Testis (tissue), 3 donors: ENCODE results near the gene SNAI3. TPM values are rescaled to one million over a fixed set of nuclear protein-coding genes. Genes with fewer than 3 reads are reported as not detected.

Source experiments
- DNase-seq: peaks from one replicate; pipeline ENCODE4 v3.0.0-alpha.2; 2019
- H3K27ac ChIP-seq, 2 donors: fragments of 200-600 bp; sonication (generic); one replicate each; pipeline ENCODE4 v1.5.1; 2019
- H3K27me3 ChIP-seq: fragments of 200-600 bp; sonication (generic); one replicate; pipeline ENCODE4 v1.5.1; 2019
- H3K36me3 ChIP-seq: fragments of 200-600 bp; sonication (generic); one replicate; pipeline ENCODE4 v1.5.1; 2017; ENCODE audit warnings: low read depth; ENCODE audit errors: missing control alignments
- H3K4me1 ChIP-seq: fragments of 200-600 bp; sonication (generic); one replicate; pipeline ENCODE4 v1.5.1; 2019
- H3K4me3 ChIP-seq, 2 donors: fragments of 200-600 bp; sonication (generic); one replicate each; pipeline ENCODE4 v1.5.1; 2017 to 2019
- H3K9me3 ChIP-seq: fragments of 200-600 bp; sonication (generic); one replicate; pipeline ENCODE4 v1.5.1; 2017
- CTCF ChIP-seq, 3 experiments: fragments of 450-650 bp in 2 of 3; fragments of 200-600 bp in 1 of 3; sonication (generic) in 1 of 3; IDR thresholded peaks; one replicate each; pipeline ENCODE4 v1.5.1; 2016 to 2019; ENCODE audit warnings: antibody characterized with exemption in 3 of 3, mild to moderate bottlenecking in 2 of 3, moderate library complexity in 1 of 3
- POLR2A ChIP-seq: fragments of 450-650 bp; IDR thresholded peaks from one replicate; pipeline ENCODE4 v1.6.1; 2017; ENCODE audit warnings: antibody characterized with exemption, mild to moderate bottlenecking, moderate library complexity
- WGBS, 2 donors: methylation state at CpG; one replicate each; pipeline ENCODE4 v1.1.5; 2018; 5-methylcytosine and 5-hydroxymethylcytosine counted together
- intact Hi-C: fragments of 100-400 bp; cut with DNase I; formaldehyde crosslinking; loops from one replicate; pipeline ENCODE4 v1.15.1; 2023; ENCODE audit warnings: low total_unique reads
- polyA plus RNA-seq: library from polyadenylated mRNA; stranded (reverse); fragments of 350-450 nt; fragmentation: Illumina TruSeq; extraction: RNeasy Lipid Tissue Mini Kit (QIAGEN cat#74804); gene quantifications from one replicate; pipeline ENCODE4 v1.2.3, GENCODE V29; 2014; ENCODE audit warnings: low read depth, low replicate concordance; ENCODE audit not compliant: insufficient read depth
- total RNA-seq, 2 donors: library from RNA; depleted of rRNA; stranded (reverse); fragments of >200 nt; gene quantifications; one replicate each; pipeline ENCODE4 v1.2.3, GENCODE V29; 2016

Gene SNAI3
- total and polyA plus RNA-seq, 3 donors from 2014 or later = 1.3 to 3.0 (median 2.5) TPM

- intact Hi-C loops = no loop called here
- no peak for TF ChIP-seq CTCF (IDR thresholded peaks at IDR 0.05)
- TF ChIP-seq POLR2A = no peak
Measured at GRCh38 chr16:88712362-88712979, 26.2 kb upstream of the SNAI3 start.

GRCh38 chr16:88711750-88712340, 25.5 kb upstream of the SNAI3 start:
- Histone ChIP-seq H3K4me3 (no peak overlapping the region), H3K36me3 (no peaks in the 10 kb centered on the region), H3K4me1 (peaks cover 6% of the 10 kb centered on the region), H3K27ac (no peak overlapping the region), H3K9me3 (no peaks in the 10 kb centered on the region), H3K27me3 (no peaks in the 10 kb centered on the region)
- intact Hi-C loops = no loop called here
- no peak for DNase-seq
- TF ChIP-seq CTCF (IDR thresholded peaks at IDR 0.05) (no peak), POLR2A (no peak)
- 83% methylated on average over 6 to 17 of the region's 18 CpGs for WGBS, 2 donors

More at GRCh38 chr16:88712362-88712979, 26.2 kb upstream of the SNAI3 start:
- H3K27ac ChIP-seq = no peak overlapping the region
- no peaks in the 10 kb centered on the region for H3K27me3 ChIP-seq
- no peak overlapping the region for H3K4me3 ChIP-seq
- no peaks in the 10 kb centered on the region for H3K9me3 ChIP-seq
- no peaks in the 10 kb centered on the region for H3K36me3 ChIP-seq
- no peak for DNase-seq
- 80 to 90% methylated on average over 2 to 24 of the region's 25 CpGs for WGBS, 2 donors
- peaks cover under 1% of the 10 kb centered on the region for H3K4me1 ChIP-seq

- H3K4me1 ChIP-seq = peaks cover 9% of the 10 kb centered on the region
- H3K4me3 ChIP-seq = no peak overlapping the region
- no peaks in the 10 kb centered on the region for H3K9me3 ChIP-seq
- whole genome bisulfite sequencing, 2 donors = 75 to 81% methylated on average over 14 to 15 of the region's 16 CpGs
- intact Hi-C loops = no loop called here
- no peak for DNase-seq
- H3K27ac ChIP-seq = no peak overlapping the region
- H3K36me3 ChIP-seq = no peaks in the 10 kb centered on the region
- no peaks in the 10 kb centered on the region for H3K27me3 ChIP-seq
- no peak for TF ChIP-seq POLR2A
- TF ChIP-seq CTCF (IDR thresholded peaks at IDR 0.05) = no peak
Measured at GRCh38 chr16:88710556-88710955, 24.2 kb upstream of the SNAI3 start.

- WGBS, 2 donors = 25 to 28% methylated on average over 17 of the region's 17 CpGs
- no peak for DNase-seq
- Histone ChIP-seq H3K27me3 (no peaks in the 10 kb centered on the region), H3K4me3 (peak overlapping the region; percentile 92 to 98), H3K36me3 (no peaks in the 10 kb centered on the region), H3K4me1 (peaks cover 25% of the 10 kb centered on the region), H3K27ac (peak overlapping the region in 1 of 2 donors; percentile 22), H3K9me3 (no peaks in the 10 kb centered on the region)
- no peak for TF ChIP-seq POLR2A
- no peak for TF ChIP-seq CTCF (IDR thresholded peaks at IDR 0.05)
- intact Hi-C loops = no loop called here
Measured at GRCh38 chr16:88706965-88707826, 20.9 kb upstream of the SNAI3 start.
